NCI-H1930 (cell line): ENCODE results near the gene RIF1.

Experiments used
- DNase-seq, 2 experiments: peaks; one replicate each; lab custom pipeline; 2025; lab: John Stamatoyannopoulos, UW

RIF1 gene

GRCh38 chr2:151518802-151519201 is 109.1 kb downstream of the RIF1 start:
- DNase-seq = no peak

DNA sequence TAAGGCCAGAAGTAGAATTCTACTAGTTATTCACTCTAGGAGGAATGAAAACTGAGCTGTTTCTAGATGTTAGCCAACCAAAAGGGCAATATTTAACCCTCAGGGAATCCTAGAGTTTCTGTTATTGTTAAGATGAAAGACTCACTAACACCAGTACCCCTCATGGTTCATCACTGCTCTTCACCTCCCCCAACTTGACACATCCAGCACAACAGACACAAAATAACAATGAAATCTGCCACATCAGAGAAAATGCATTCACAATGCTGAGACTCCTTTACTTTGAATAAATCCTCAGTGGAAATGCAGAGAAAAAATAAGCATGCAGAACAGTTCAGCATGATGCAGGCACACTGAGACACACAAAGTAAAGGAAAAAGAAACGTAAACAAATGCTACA is 111.3 kb downstream of the RIF1 start:
- DNase-seq = no peak

GRCh38 chr2:151522556-151522955 is 112.9 kb downstream of the RIF1 start:
- DNase-seq = no peak

- no peak for DNase-seq
Observed at GRCh38 chr2:151523850-151524249, 114.1 kb downstream of the RIF1 start.

DNA sequence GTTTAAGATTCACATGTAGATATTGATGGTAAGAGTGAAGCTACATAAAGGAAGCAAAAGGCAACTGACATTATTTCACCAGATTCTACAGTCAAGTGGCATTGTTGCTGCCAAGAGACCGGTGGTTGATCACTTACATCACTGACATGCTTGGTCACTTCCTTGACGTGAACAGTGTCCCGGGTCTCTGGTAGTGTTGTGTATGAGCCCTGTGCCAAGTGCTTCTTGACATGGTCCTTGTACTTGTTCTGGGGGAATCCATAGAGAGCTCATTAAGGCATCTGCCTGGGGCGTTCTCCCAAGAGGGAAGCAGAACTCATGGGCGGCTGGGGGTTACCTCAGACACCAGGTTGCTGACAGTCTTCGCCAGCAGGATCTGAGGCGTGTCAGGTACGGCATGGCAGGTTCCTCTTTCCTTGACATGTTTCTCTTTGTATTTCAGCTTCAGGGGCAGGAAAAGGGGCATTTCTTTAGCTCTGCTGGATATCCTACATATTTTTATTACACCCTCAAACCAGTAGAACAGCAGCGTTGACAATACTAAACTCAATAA is 116.2 kb downstream of the RIF1 start:
- no peak for DNase-seq

DNA sequence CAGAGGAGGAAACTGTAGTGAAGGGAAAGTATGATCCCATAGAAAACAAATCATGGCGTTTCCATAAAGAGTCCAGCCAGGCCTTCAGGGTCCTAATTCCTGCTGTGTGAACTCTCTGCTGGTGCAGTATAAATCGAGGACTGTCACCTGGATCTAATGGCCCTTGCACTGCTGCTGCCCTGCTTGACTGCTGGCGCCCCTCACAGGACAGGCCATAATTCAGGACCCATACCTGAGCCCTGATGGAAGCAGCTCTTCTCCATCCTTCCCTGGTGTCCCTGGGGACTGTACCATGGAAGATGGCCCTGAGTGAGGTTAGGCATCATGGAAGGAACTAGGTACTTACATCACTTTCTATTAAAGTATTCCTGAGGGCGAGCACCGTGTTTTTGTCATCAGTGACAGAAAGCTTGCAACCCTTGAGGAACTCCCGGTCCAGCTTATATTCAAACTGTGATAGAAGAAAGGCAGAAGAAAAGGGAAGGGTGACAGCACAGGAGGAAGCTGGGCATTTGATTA is 116.9 kb downstream of the RIF1 start:
- DNase-seq = no peak
